ENCODE measurements around the gene ZNF276. TPM values are rescaled to one million over a fixed set of nuclear protein-coding genes. Genes with fewer than 3 reads are reported as not detected.
"Not testable (repeated sequence)": the region's sequence is repeated elsewhere in the genome, so short reads cannot be mapped to it uniquely, and the experiment has no call there.

The ZNF276 gene
- total RNA-seq, 4 donors from 2014 or later, result 21.2 to 38.9 (median 24.9) TPM

GRCh38 chr16:89779231-89779908, 58.0 kb downstream of the ZNF276 start:
- intact Hi-C loops (cut with DNase I), result no loop called here
- WGBS, 2 donors, result 87 to 91% methylated on average over 11 to 13 of the region's 13 CpGs
- Histone ChIP-seq H3K4me3 (replicated peaks in 1 of 3) (no peak overlapping the region), H3K9me3 (no peaks in the 10 kb centered on the region), H3K27me3 (no peaks in the 10 kb centered on the region), H3K36me3 (no peaks in the 10 kb centered on the region), H3K4me1 (no peaks in the 10 kb centered on the region), H3K27ac (no peak overlapping the region)
- peak in 1 of 2 donors; percentile 20 for DNase-seq
- TF ChIP-seq POLR2A (IDR thresholded peaks at IDR 0.05), result no peak
- TF ChIP-seq, protein P1, sequence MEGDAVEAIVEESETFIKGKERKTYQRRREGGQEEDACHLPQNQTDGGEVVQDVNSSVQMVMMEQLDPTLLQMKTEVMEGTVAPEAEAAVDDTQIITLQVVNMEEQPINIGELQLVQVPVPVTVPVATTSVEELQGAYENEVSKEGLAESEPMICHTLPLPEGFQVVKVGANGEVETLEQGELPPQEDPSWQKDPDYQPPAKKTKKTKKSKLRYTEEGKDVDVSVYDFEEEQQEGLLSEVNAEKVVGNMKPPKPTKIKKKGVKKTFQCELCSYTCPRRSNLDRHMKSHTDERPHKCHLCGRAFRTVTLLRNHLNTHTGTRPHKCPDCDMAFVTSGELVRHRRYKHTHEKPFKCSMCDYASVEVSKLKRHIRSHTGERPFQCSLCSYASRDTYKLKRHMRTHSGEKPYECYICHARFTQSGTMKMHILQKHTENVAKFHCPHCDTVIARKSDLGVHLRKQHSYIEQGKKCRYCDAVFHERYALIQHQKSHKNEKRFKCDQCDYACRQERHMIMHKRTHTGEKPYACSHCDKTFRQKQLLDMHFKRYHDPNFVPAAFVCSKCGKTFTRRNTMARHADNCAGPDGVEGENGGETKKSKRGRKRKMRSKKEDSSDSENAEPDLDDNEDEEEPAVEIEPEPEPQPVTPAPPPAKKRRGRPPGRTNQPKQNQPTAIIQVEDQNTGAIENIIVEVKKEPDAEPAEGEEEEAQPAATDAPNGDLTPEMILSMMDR (IDR thresholded peaks at IDR 0.05), result no peak

- H3K27me3 ChIP-seq, result no peaks in the 10 kb centered on the region
- no peak overlapping the region for H3K27ac ChIP-seq
- WGBS, 2 donors, result 89 to 97% methylated on average over 6 of the region's 6 CpGs
- no peak for DNase-seq
- H3K36me3 ChIP-seq, result no peaks in the 10 kb centered on the region
- H3K4me1 ChIP-seq, result no peaks in the 10 kb centered on the region
- no peak overlapping the region for H3K4me3 ChIP-seq (replicated peaks in 1 of 3)
- H3K9me3 ChIP-seq, result no peaks in the 10 kb centered on the region
- TF ChIP-seq POLR2A (IDR thresholded peaks at IDR 0.05), result no peak
- TF ChIP-seq, protein P1 (IDR thresholded peaks at IDR 0.05), result no peak
- intact Hi-C loops (cut with DNase I), result no loop called here
Observed at GRCh38 chr16:89779909-89780305, 58.6 kb downstream of the ZNF276 start.

DNA sequence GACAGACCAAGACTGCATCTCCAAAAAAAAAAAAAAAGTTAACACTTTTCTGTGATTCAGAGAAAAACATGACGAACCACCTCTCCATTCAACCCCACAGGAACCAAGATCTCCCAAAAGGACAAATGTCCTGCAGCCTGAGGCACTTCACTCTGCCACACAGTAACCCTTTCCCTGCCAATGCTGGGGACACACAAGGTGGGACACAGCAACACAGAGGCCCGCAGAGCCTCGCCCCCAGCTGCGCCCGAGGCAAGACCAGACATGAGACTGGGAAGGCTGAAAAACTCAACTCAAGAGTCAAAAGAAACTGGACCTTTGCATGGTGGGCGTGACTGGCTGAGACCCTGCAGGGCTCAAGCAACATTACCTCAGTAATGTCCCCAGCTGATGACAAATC, 61.2 kb downstream of the ZNF276 start:
- DNase-seq, result no peak
- 96 to 97% methylated on average over 6 of the region's 6 CpGs for WGBS, 2 donors

GRCh38 chr16:89783952-89784351, 62.6 kb downstream of the ZNF276 start:
- H3K36me3 ChIP-seq; intact Hi-C loops (cut with DNase I); H3K9me3 ChIP-seq; H3K27ac ChIP-seq; H3K27me3 ChIP-seq; H3K4me1 ChIP-seq; DNase-seq; H3K4me3 ChIP-seq (replicated peaks in 1 of 3): not testable (repeated sequence)
- 94 to 95% methylated on average over 6 of the region's 6 CpGs for WGBS, 2 donors

More for the DNA sequence above, 61.2 kb downstream of the ZNF276 start:
- intact Hi-C loops (cut with DNase I), result no loop called here
- no peaks in the 10 kb centered on the region for H3K36me3 ChIP-seq
- H3K4me1 ChIP-seq, result no peaks in the 10 kb centered on the region
- no peaks in the 10 kb centered on the region for H3K27me3 ChIP-seq
- H3K27ac ChIP-seq, result no peak overlapping the region
- H3K9me3 ChIP-seq, result no peaks in the 10 kb centered on the region
- TF ChIP-seq, protein P1 (IDR thresholded peaks at IDR 0.05), result no peak
- TF ChIP-seq POLR2A (IDR thresholded peaks at IDR 0.05), result no peak
- no peak overlapping the region for H3K4me3 ChIP-seq (replicated peaks in 1 of 3)

DNA sequence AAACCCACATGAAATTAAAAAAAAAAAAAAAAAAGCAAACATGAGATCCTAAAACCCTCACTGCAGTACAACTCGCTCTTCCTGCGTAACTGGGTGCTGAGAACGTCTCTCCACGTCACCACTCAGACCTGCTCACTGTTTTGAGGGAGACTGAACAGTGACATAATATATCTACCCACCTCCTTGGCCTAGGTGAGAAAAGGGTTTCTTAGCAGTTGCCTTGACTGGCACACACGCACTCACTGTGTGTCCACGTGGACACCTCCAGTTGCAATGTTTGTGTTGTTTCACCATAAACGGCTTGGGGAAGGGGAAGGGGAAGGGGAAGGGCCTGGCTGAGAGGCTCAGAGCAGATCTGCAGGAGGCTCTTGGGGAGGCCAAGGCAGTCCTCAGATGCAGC, 63.1 kb downstream of the ZNF276 start:
- DNase-seq, result no peak
- H3K4me1 ChIP-seq, result no peaks in the 10 kb centered on the region
- WGBS, 2 donors, result 77 to 85% methylated on average over 7 of the region's 7 CpGs
- no peak overlapping the region for H3K27ac ChIP-seq
- no peaks in the 10 kb centered on the region for H3K9me3 ChIP-seq
- no peak for TF ChIP-seq POLR2A (IDR thresholded peaks at IDR 0.05)
- TF ChIP-seq, protein P1 (IDR thresholded peaks at IDR 0.05), result no peak
- H3K4me3 ChIP-seq (replicated peaks in 1 of 3), result no peak overlapping the region
- H3K27me3 ChIP-seq, result no peaks in the 10 kb centered on the region
- no peaks in the 10 kb centered on the region for H3K36me3 ChIP-seq
- intact Hi-C loops (cut with DNase I), result no loop called here

Data from thyroid gland (tissue), 4 donors.